GM19452 (cell line): ENCODE measurements around the gene PRCD.
A peak's percentile ranks its signal among the peaks of the same experiment; 100 is the strongest.
"Not testable (repeated sequence)": the region's sequence is repeated elsewhere in the genome, so short reads cannot be mapped to it uniquely, and the experiment has no call there.

Experiments used
- ATAC-seq: cut with Tn5 transposase; IDR thresholded peaks from one replicate; pipeline ENCODE4 v1.9.1; 2021; ENCODE audit not compliant: unreplicated experiment

The PRCD gene

DNA sequence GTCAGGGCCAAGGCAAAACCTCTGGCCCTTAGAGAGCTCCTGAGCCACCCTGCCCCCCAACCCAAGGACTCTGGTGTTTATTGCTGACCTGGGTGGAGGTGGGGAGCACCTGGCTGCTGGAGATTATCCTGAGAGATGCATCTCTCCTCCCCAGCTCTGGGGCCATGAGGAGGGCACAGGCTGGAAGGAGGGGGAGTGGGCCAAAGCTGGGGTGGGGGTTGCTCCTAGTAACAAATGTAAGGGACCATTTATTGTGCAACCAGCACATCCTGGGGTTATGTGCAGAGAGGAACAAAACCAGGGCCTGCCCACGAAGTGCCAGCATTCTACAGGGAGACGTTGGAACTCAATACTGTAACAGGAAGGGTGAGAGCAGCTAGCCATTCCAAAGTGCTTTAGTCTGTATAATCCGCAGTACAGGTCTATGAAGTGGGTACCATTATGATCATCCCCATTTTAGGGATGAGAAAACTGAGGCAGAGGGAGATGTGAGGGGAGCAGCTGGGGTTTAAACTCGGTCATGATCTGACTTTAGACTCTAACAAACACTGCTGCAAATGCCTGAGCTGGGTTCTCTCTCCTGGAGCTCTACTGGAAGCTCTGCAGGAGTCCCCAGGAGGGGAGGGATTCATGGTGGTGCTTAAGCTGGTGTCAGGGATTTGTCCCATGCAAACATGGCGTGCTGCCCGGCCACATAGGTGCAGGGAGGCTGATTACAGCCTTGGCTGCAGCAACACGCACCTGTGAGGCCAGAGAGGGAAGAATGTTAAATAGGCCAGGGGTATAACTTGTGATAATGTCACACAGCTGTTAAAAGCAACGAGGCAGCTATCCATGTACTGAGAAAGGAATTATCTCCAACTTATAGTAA, 37.3 kb upstream of the PRCD start:
- ATAC-seq = no peak

DNA sequence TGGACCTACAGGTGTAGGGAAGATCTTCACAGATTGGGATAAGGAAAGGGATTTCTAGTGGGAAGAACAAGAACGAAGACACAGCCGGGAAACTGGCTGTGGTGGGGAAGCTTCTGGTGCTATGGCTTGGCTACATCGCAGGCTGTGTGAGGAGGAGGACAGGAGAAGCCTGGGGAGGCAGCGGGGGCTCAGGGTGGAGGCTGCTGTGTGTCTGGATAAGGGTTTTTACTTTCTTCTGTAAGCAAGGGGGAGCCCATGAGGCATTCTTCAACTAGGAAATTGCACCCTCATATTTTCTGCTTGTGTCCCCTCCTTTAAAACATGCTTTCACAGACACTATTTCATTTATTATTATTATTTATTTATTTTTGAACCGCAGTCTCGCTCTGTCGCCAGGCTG, 35.7 kb upstream of the PRCD start:
- no peak for ATAC-seq

- ATAC-seq = peak; percentile 58
Observed at GRCh38 chr17:76506408-76507345, 33.2 kb upstream of the PRCD start.

- ATAC-seq = not testable (repeated sequence)
Observed at GRCh38 chr17:76508472-76509063, 31.3 kb upstream of the PRCD start.

GRCh38 chr17:76510831-76511244, 29.0 kb upstream of the PRCD start:
- ATAC-seq = no peak

- no peak for ATAC-seq
Observed at GRCh38 chr17:76511668-76512365, 28.0 kb upstream of the PRCD start.

DNA sequence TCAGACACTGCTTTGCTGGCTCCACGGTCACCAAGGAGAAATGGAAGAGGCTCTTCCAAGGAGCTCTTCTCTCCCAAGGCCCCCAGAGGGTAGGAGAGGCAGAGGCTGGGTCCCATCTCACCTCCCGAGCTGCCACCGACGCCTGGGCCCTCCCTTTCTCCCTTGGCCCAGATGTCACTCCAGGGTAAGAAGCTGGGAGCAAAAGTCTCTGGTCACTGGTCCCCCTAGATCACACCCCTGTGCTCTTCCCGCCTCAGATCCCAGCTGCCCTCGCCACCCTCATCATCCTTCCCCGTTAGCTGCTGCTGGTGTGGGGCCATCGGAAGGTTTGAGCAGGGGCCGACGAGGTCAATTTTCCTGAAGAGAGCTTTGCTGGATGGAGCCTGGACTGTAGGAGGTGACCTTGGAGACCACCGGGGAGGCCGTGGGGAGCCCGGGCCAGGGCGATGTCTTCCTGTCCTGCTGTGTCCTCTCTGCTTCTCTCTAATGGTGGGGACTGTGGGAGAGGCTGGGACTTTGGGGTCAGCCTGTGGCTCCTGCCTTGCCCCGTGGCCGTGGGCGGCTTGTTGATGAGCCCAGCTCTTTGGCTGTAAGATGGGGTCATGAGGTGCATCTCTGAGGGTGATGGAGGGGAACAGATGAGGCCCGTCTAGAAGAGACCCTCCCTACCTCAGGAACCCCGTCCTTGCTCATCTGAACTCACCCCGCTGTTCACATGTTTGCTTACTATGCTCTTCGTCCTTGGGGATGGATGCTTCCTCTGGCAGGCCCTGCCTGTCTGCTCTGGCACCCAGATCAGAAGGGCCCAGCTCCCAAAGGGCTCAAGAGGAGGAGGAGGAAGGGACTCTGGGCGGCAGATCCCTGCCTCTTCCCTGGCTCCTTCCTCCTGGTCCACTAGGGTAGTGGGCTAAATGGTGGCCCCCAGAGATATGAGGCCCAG, 27.2 kb upstream of the PRCD start:
- ATAC-seq = no peak

DNA sequence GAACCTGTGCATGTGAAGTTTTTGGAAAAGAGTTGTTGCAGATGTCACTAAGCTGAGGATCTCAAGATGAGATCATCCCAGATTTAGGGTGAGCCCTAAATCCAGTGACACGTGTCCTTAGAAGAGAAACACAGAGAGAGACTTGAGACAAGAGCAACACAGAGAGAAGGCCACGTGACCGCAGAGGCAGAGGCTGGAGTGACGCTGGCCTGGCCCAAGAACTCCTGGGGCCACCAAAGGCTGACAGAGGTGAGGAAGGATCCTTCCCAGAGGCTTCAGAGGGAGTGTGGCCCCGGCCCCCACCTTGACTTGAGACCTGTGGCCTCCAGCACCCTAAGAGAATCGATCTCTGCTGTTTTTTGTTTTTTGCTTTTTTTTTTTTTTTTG, 26.5 kb upstream of the PRCD start:
- no peak for ATAC-seq

- not testable (repeated sequence) for ATAC-seq
Observed at GRCh38 chr17:76514355-76514754, 25.5 kb upstream of the PRCD start.

- peak; percentile 64 for ATAC-seq
Observed at GRCh38 chr17:76515274-76515949, 24.4 kb upstream of the PRCD start.

GRCh38 chr17:76517638-76518038, 22.2 kb upstream of the PRCD start:
- ATAC-seq = no peak

DNA sequence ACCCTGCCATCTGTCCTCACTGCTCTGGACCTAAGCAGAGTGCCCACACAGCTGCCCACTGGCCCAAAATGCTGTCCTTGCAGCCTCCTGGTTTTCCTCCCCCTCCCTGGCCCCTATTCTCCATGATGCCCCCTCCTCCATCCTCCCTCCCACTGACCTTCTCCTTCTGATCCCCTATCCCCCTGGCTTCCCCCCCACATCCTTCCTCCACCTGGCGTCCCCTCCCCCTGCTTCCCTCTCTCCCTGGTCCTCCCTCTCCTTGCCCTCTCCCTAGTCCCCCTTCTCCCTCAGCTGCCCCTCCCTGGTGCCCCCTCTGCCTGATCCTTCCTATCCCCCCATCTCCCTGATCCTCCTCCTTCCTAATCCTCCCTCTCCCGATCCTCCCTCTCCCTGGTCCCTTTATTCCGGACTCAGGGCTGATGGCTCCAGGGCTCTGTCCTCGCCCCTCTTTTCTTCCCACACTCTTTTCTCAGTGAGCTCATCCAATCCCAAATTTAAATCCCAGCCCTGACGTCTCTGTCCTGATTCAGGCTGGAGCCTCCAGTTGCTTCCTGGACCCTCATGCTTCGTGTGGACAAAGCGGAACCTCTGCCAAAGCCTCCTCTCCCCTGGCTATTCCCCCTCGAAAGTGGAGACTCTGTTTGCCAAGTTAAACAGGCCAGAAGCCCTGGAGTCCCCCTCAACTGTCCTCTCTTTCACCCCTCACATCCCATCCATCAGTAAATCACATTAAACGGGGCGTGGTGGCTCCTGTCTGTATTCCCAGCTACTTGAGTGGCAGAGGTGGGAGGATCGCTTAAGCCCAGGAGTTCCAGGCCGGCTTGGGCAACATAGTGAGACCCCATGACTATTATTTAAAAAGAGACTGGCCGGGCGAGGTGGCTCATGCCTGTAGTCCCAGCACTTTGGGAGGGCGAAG, 20.5 kb upstream of the PRCD start:
- ATAC-seq = no peak

- no peak for ATAC-seq
Observed at GRCh38 chr17:76521262-76521661, 18.6 kb upstream of the PRCD start.

- not testable (repeated sequence) for ATAC-seq
Observed at GRCh38 chr17:76521683-76522082, 18.2 kb upstream of the PRCD start.

GRCh38 chr17:76523084-76524037, 16.5 kb upstream of the PRCD start:
- no peak for ATAC-seq

DNA sequence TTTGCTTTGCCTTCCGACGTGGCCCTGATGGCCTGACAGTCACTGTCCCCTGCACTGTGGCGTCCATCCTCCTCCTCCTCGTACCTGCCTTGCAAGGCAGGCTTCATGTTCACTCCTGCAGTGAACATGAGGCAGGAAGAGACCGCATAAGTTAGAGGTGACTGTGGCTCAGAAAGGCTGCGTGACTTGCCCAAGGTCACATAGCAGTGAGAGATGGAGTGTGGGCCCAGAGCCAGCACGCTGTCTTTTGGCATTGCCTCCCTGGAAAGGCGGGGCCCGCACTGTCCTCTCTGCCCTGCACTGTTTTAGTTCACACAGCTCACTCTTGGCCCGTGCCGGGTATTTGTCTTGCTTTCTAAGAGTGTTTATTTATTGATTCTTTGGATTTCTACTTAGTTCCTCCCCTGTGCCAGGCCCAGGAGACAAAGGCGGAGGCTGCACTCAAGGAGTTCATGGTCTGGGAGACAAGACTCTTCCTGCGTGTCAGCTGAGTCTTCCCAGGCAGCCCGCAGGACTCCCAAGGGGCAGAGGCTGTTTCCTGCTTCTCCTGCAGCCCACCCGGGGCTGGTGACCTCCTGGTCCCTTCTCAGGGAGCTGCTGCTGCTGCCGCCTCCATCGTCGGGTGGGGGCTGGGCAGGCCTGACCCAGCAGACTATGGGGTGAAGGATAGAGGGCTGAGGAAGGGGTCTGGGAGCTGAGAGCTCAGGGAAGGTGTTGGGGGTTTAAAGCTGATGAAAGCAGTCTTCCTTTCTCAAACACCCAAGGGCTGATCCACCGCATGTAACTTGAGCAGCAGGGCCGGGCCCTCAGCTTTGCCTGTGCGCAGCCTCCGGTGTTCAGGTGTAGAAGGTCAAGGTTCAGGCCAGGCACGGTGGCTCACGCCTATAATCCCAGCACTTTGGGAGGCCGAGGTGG, 15.0 kb upstream of the PRCD start:
- no peak for ATAC-seq
